ENCODE data around the gene STIM1.
"Not testable (repeated sequence)": the region's sequence is repeated elsewhere in the genome, so short reads cannot be mapped to it uniquely, and the experiment has no call there.

The STIM1 gene

GRCh38 chr11:4027746-4028145 is 172.3 kb downstream of the STIM1 start:
- no peaks in the 10 kb centered on the region; the same call in none of the 2 replicates for H3K9me3 ChIP-seq (ENCODE audit: insufficient read depth, low read depth, low read length)
- no peaks in the 10 kb centered on the region for H3K36me3 ChIP-seq (ENCODE audit: insufficient read depth, low read depth, low read length)
- no peak overlapping the region for H3K4me3 ChIP-seq (ENCODE audit: low read length)
- no peak overlapping the region for H3K27ac ChIP-seq (ENCODE audit: low read length)
- no peaks in the 10 kb centered on the region for H3K27me3 ChIP-seq (ENCODE audit: insufficient read depth, low read length)
- H3K4me1 ChIP-seq (ENCODE audit: insufficient read depth, low read length) = no peaks in the 10 kb centered on the region
- no peak overlapping the region for H3K9ac ChIP-seq (ENCODE audit: low read depth, low read length)

GRCh38 chr11:4030197-4030596 is 174.7 kb downstream of the STIM1 start:
- H3K27ac ChIP-seq (ENCODE audit: low read length) = no peak overlapping the region
- H3K27me3 ChIP-seq (ENCODE audit: insufficient read depth, low read length) = no peaks in the 10 kb centered on the region
- H3K4me3 ChIP-seq (ENCODE audit: low read length) = no peak overlapping the region
- no peaks in the 10 kb centered on the region for H3K36me3 ChIP-seq (ENCODE audit: insufficient read depth, low read depth, low read length)
- H3K9ac ChIP-seq (ENCODE audit: low read depth, low read length) = no peak overlapping the region
- no peaks in the 10 kb centered on the region for H3K4me1 ChIP-seq (ENCODE audit: insufficient read depth, low read length)
- H3K9me3 ChIP-seq (ENCODE audit: insufficient read depth, low read depth, low read length) = no peaks in the 10 kb centered on the region; the same call in none of the 2 replicates

- Histone ChIP-seq H3K9ac (ENCODE audit: low read depth, low read length) (no peak overlapping the region), H3K4me3 (ENCODE audit: low read length) (no peak overlapping the region), H3K36me3 (ENCODE audit: insufficient read depth, low read depth, low read length) (no peaks in the 10 kb centered on the region), H3K9me3 (ENCODE audit: insufficient read depth, low read depth, low read length) (no peaks in the 10 kb centered on the region; the same call in none of the 2 replicates), H3K27me3 (ENCODE audit: insufficient read depth, low read length) (no peaks in the 10 kb centered on the region), H3K4me1 (ENCODE audit: insufficient read depth, low read length) (no peaks in the 10 kb centered on the region), H3K27ac (ENCODE audit: low read length) (no peak overlapping the region)
Observed at GRCh38 chr11:4032097-4032496, 176.6 kb downstream of the STIM1 start.

GRCh38 chr11:4035985-4036384 is 180.5 kb downstream of the STIM1 start:
- no peaks in the 10 kb centered on the region for H3K36me3 ChIP-seq (ENCODE audit: insufficient read depth, low read depth, low read length)
- no peaks in the 10 kb centered on the region for H3K27me3 ChIP-seq (ENCODE audit: insufficient read depth, low read length)
- H3K27ac ChIP-seq (ENCODE audit: low read length) = no peak overlapping the region
- no peaks in the 10 kb centered on the region for H3K4me1 ChIP-seq (ENCODE audit: insufficient read depth, low read length)
- no peak overlapping the region for H3K4me3 ChIP-seq (ENCODE audit: low read length)
- H3K9ac ChIP-seq (ENCODE audit: low read depth, low read length) = no peak overlapping the region
- no peaks in the 10 kb centered on the region; the same call in none of the 2 replicates for H3K9me3 ChIP-seq (ENCODE audit: insufficient read depth, low read depth, low read length)

- no peak overlapping the region for H3K9ac ChIP-seq (ENCODE audit: low read depth, low read length)
- no peaks in the 10 kb centered on the region for H3K27me3 ChIP-seq (ENCODE audit: insufficient read depth, low read length)
- H3K4me3 ChIP-seq (ENCODE audit: low read length) = no peak overlapping the region
- H3K9me3 ChIP-seq (ENCODE audit: insufficient read depth, low read depth, low read length) = no peaks in the 10 kb centered on the region
- H3K36me3 ChIP-seq (ENCODE audit: insufficient read depth, low read depth, low read length) = no peaks in the 10 kb centered on the region
- H3K27ac ChIP-seq (ENCODE audit: low read length) = no peak overlapping the region
- no peaks in the 10 kb centered on the region for H3K4me1 ChIP-seq (ENCODE audit: insufficient read depth, low read length)
Observed at GRCh38 chr11:4039011-4039410, 183.5 kb downstream of the STIM1 start.

GRCh38 chr11:4040461-4040860 is 185.0 kb downstream of the STIM1 start:
- no peak overlapping the region for H3K27ac ChIP-seq (ENCODE audit: low read length)
- no peaks in the 10 kb centered on the region for H3K4me1 ChIP-seq (ENCODE audit: insufficient read depth, low read length)
- no peak overlapping the region for H3K9ac ChIP-seq (ENCODE audit: low read depth, low read length)
- H3K36me3 ChIP-seq (ENCODE audit: insufficient read depth, low read depth, low read length) = no peaks in the 10 kb centered on the region
- no peaks in the 10 kb centered on the region for H3K27me3 ChIP-seq (ENCODE audit: insufficient read depth, low read length)
- no peaks in the 10 kb centered on the region for H3K9me3 ChIP-seq (ENCODE audit: insufficient read depth, low read depth, low read length)
- H3K4me3 ChIP-seq (ENCODE audit: low read length) = no peak overlapping the region

- no peaks in the 10 kb centered on the region for H3K9me3 ChIP-seq (ENCODE audit: insufficient read depth, low read depth, low read length)
- H3K4me3 ChIP-seq (ENCODE audit: low read length) = no peak overlapping the region
- no peaks in the 10 kb centered on the region for H3K36me3 ChIP-seq (ENCODE audit: insufficient read depth, low read depth, low read length)
- no peak overlapping the region for H3K9ac ChIP-seq (ENCODE audit: low read depth, low read length)
- H3K4me1 ChIP-seq (ENCODE audit: insufficient read depth, low read length) = no peaks in the 10 kb centered on the region
- H3K27me3 ChIP-seq (ENCODE audit: insufficient read depth, low read length) = no peaks in the 10 kb centered on the region
- no peak overlapping the region for H3K27ac ChIP-seq (ENCODE audit: low read length)
Observed at GRCh38 chr11:4041731-4042391, 186.4 kb downstream of the STIM1 start.

GRCh38 chr11:4044976-4045646 is 189.6 kb downstream of the STIM1 start:
- Histone ChIP-seq H3K4me3 (ENCODE audit: low read length) (no peak overlapping the region), H3K36me3 (ENCODE audit: insufficient read depth, low read depth, low read length) (no peaks in the 10 kb centered on the region), H3K27me3 (ENCODE audit: insufficient read depth, low read length) (no peaks in the 10 kb centered on the region), H3K27ac (ENCODE audit: low read length) (no peak overlapping the region), H3K9ac (ENCODE audit: low read depth, low read length) (no peak overlapping the region), H3K4me1 (ENCODE audit: insufficient read depth, low read length) (no peaks in the 10 kb centered on the region), H3K9me3 (ENCODE audit: insufficient read depth, low read depth, low read length) (no peaks in the 10 kb centered on the region)

GRCh38 chr11:4048340-4048739 is 192.9 kb downstream of the STIM1 start:
- Histone ChIP-seq H3K9ac (ENCODE audit: low read depth, low read length) (no peak overlapping the region), H3K27me3 (ENCODE audit: insufficient read depth, low read length) (no peaks in the 10 kb centered on the region), H3K4me1 (ENCODE audit: insufficient read depth, low read length) (no peaks in the 10 kb centered on the region), H3K4me3 (ENCODE audit: low read length) (no peak overlapping the region), H3K27ac (ENCODE audit: low read length) (no peak overlapping the region), H3K36me3 (ENCODE audit: insufficient read depth, low read depth, low read length) (no peaks in the 10 kb centered on the region), H3K9me3 (ENCODE audit: insufficient read depth, low read depth, low read length) (no peaks in the 10 kb centered on the region)

GRCh38 chr11:4049006-4049405 is 193.5 kb downstream of the STIM1 start:
- no peak overlapping the region for H3K4me3 ChIP-seq (ENCODE audit: low read length)
- no peak overlapping the region for H3K9ac ChIP-seq (ENCODE audit: low read depth, low read length)
- H3K27me3 ChIP-seq (ENCODE audit: insufficient read depth, low read length) = no peaks in the 10 kb centered on the region
- H3K27ac ChIP-seq (ENCODE audit: low read length) = no peak overlapping the region
- H3K9me3 ChIP-seq (ENCODE audit: insufficient read depth, low read depth, low read length) = no peaks in the 10 kb centered on the region
- no peaks in the 10 kb centered on the region for H3K36me3 ChIP-seq (ENCODE audit: insufficient read depth, low read depth, low read length)
- no peaks in the 10 kb centered on the region for H3K4me1 ChIP-seq (ENCODE audit: insufficient read depth, low read length)

GRCh38 chr11:4050138-4050537 is 194.7 kb downstream of the STIM1 start:
- no peak overlapping the region for H3K27ac ChIP-seq (ENCODE audit: low read length)
- no peaks in the 10 kb centered on the region for H3K4me1 ChIP-seq (ENCODE audit: insufficient read depth, low read length)
- no peak overlapping the region for H3K4me3 ChIP-seq (ENCODE audit: low read length)

GRCh38 chr11:4053200-4053599 is 197.7 kb downstream of the STIM1 start:
- H3K9me3 ChIP-seq (ENCODE audit: insufficient read depth, low read depth, low read length); H3K36me3 ChIP-seq (ENCODE audit: insufficient read depth, low read depth, low read length); H3K9ac ChIP-seq (ENCODE audit: low read depth, low read length); H3K27me3 ChIP-seq (ENCODE audit: insufficient read depth, low read length); H3K4me3 ChIP-seq (ENCODE audit: low read length); H3K27ac ChIP-seq (ENCODE audit: low read length); H3K4me1 ChIP-seq (ENCODE audit: insufficient read depth, low read length): not testable (repeated sequence)

More at GRCh38 chr11:4050138-4050537, 194.7 kb downstream of the STIM1 start:
- Histone ChIP-seq H3K36me3 (ENCODE audit: insufficient read depth, low read depth, low read length) (no peaks in the 10 kb centered on the region), H3K9ac (ENCODE audit: low read depth, low read length) (no peak overlapping the region), H3K9me3 (ENCODE audit: insufficient read depth, low read depth, low read length) (no peaks in the 10 kb centered on the region), H3K27me3 (ENCODE audit: insufficient read depth, low read length) (no peaks in the 10 kb centered on the region)

All from iPS-20b (cell line).